ENCODE data around the gene KPNA3. TPM values are rescaled to one million over a fixed set of nuclear protein-coding genes. Genes with fewer than 3 reads are reported as not detected.

The KPNA3 gene
- total and polyA plus RNA-seq, 2 experiments from 2014 or later = 30.5 to 55.7 TPM

GRCh38 chr13:49792550-49793324, at the start of gene KPNA3 (continued):
- TF ChIP-seq ETS1 (IDR thresholded peaks at IDR 0.05) = peak; percentile 50

DNA sequence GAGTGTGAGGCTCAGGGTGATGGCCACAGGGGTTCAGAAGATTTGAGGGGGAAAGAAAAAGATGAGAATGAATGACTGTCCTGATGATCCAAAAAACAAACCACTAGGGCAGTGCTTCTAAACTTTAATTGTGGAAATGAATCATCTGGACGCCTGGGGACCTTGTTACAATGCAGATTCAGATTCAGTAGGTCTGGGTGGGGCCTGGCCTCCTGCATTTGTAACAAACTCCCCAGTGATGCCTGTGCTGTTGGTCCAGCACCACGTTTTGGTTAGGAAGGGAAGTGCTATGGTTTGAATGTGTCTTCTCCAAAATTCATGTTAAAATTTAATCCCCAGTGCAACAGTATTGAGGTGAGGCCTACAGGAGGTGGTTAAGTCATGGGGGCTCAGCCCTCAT, 49.5 kb upstream of the KPNA3 start:
- H3K27ac Mint-ChIP-seq = no peak overlapping the region
- H3K4me3 Mint-ChIP-seq = no peak overlapping the region
- TF ChIP-seq ZNF331 (CRISPR knock-in tag; IDR thresholded peaks at IDR 0.05; ENCODE audit: low read depth) (no peak), CREB1 (CRISPR knock-in tag; IDR thresholded peaks at IDR 0.05; ENCODE audit: low read depth) (no peak), EZH2 (IDR thresholded peaks at IDR 0.05; ENCODE audit: low read depth, unreplicated experiment) (no peak), ZNF114 (CRISPR knock-in tag; IDR thresholded peaks at IDR 0.05) (no peak), ETS1 (IDR thresholded peaks at IDR 0.05) (no peak), POLR2AphosphoS5 (IDR thresholded peaks at IDR 0.05; ENCODE audit: low read depth) (no peak), EZH2phosphoT487 (IDR thresholded peaks at IDR 0.05; ENCODE audit: unreplicated experiment) (no peak), STAT1 (IDR thresholded peaks at IDR 0.05; ENCODE audit: unreplicated experiment) (no peak)
- TF ChIP-seq, protein P1, sequence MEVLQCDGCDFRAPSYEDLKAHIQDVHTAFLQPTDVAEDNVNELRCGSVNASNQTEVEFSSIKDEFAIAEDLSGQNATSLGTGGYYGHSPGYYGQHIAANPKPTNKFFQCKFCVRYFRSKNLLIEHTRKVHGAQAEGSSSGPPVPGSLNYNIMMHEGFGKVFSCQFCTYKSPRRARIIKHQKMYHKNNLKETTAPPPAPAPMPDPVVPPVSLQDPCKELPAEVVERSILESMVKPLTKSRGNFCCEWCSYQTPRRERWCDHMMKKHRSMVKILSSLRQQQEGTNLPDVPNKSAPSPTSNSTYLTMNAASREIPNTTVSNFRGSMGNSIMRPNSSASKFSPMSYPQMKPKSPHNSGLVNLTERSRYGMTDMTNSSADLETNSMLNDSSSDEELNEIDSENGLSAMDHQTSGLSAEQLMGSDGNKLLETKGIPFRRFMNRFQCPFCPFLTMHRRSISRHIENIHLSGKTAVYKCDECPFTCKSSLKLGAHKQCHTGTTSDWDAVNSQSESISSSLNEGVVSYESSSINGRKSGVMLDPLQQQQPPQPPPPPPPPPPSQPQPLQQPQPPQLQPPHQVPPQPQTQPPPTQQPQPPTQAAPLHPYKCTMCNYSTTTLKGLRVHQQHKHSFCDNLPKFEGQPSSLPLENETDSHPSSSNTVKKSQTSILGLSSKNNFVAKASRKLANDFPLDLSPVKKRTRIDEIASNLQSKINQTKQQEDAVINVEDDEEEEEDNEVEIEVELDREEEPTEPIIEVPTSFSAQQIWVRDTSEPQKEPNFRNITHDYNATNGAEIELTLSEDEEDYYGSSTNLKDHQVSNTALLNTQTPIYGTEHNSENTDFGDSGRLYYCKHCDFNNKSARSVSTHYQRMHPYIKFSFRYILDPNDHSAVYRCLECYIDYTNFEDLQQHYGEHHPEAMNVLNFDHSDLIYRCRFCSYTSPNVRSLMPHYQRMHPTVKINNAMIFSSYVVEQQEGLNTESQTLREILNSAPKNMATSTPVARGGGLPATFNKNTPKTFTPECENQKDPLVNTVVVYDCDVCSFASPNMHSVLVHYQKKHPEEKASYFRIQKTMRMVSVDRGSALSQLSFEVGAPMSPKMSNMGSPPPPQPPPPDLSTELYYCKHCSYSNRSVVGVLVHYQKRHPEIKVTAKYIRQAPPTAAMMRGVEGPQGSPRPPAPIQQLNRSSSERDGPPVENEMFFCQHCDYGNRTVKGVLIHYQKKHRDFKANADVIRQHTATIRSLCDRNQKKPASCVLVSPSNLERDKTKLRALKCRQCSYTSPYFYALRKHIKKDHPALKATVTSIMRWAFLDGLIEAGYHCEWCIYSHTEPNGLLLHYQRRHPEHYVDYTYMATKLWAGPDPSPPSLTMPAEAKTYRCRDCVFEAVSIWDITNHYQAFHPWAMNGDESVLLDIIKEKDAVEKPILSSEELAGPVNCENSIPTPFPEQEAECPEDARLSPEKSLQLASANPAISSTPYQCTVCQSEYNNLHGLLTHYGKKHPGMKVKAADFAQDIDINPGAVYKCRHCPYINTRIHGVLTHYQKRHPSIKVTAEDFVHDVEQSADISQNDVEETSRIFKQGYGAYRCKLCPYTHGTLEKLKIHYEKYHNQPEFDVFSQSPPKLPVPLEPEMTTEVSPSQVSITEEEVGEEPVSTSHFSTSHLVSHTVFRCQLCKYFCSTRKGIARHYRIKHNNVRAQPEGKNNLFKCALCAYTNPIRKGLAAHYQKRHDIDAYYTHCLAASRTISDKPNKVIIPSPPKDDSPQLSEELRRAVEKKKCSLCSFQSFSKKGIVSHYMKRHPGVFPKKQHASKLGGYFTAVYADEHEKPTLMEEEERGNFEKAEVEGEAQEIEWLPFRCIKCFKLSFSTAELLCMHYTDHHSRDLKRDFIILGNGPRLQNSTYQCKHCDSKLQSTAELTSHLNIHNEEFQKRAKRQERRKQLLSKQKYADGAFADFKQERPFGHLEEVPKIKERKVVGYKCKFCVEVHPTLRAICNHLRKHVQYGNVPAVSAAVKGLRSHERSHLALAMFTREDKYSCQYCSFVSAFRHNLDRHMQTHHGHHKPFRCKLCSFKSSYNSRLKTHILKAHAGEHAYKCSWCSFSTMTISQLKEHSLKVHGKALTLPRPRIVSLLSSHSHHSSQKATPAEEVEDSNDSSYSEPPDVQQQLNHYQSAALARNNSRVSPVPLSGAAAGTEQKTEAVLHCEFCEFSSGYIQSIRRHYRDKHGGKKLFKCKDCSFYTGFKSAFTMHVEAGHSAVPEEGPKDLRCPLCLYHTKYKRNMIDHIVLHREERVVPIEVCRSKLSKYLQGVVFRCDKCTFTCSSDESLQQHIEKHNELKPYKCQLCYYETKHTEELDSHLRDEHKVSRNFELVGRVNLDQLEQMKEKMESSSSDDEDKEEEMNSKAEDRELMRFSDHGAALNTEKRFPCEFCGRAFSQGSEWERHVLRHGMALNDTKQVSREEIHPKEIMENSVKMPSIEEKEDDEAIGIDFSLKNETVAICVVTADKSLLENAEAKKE (CRISPR knock-in tag; IDR thresholded peaks at IDR 0.05) = no peak
- TF ChIP-seq, protein P2, sequence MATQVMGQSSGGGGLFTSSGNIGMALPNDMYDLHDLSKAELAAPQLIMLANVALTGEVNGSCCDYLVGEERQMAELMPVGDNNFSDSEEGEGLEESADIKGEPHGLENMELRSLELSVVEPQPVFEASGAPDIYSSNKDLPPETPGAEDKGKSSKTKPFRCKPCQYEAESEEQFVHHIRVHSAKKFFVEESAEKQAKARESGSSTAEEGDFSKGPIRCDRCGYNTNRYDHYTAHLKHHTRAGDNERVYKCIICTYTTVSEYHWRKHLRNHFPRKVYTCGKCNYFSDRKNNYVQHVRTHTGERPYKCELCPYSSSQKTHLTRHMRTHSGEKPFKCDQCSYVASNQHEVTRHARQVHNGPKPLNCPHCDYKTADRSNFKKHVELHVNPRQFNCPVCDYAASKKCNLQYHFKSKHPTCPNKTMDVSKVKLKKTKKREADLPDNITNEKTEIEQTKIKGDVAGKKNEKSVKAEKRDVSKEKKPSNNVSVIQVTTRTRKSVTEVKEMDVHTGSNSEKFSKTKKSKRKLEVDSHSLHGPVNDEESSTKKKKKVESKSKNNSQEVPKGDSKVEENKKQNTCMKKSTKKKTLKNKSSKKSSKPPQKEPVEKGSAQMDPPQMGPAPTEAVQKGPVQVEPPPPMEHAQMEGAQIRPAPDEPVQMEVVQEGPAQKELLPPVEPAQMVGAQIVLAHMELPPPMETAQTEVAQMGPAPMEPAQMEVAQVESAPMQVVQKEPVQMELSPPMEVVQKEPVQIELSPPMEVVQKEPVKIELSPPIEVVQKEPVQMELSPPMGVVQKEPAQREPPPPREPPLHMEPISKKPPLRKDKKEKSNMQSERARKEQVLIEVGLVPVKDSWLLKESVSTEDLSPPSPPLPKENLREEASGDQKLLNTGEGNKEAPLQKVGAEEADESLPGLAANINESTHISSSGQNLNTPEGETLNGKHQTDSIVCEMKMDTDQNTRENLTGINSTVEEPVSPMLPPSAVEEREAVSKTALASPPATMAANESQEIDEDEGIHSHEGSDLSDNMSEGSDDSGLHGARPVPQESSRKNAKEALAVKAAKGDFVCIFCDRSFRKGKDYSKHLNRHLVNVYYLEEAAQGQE (IDR thresholded peaks at IDR 0.05; ENCODE audit: unreplicated experiment) = no peak

More for the DNA sequence above, 49.5 kb upstream of the KPNA3 start:
- Histone ChIP-seq H3K4me1 (ENCODE audit: insufficient read depth) (peaks cover 10% of the 10 kb centered on the region), H2AFZ (no peak overlapping the region), H3K79me2 (replicated peaks; ENCODE audit: insufficient read depth) (no peaks in the 10 kb centered on the region), H3K9me2 (ENCODE audit: insufficient read depth) (0 out of 2 replicates have a peak, but pooled peaks cover 5% of the 10 kb centered on the region), H3K4me2 (no peak overlapping the region), H4K20me1 (replicated peaks; ENCODE audit: insufficient read depth) (no peaks in the 10 kb centered on the region), H3K4me3 (no peak overlapping the region), H3K36me3 (ENCODE audit: insufficient read depth) (no peaks in the 10 kb centered on the region), H3K27me3 (ENCODE audit: insufficient read depth) (no peaks in the 10 kb centered on the region), H3F3A (replicated peaks; ENCODE audit: low read depth) (no peaks in the 10 kb centered on the region), H3K27ac (ENCODE audit: low read depth) (no peak overlapping the region)
- Mint-ChIP-seq H3K36me3 (ENCODE audit: low read depth) (no peaks in the 10 kb centered on the region), H3K27me3 (ENCODE audit: insufficient read depth, low read depth, poor library complexity) (peaks cover 10% of the 10 kb centered on the region), H3K4me1 (peaks cover 26% of the 10 kb centered on the region), H3K9me3 (no peaks in the 10 kb centered on the region)
- ATAC-seq (no peak), DNase-seq (ENCODE audit: low spot score) (no peak)

All from GM23338 (cell line).